Stimulated activated CD4-positive, alpha-beta T cell treated with anti-CD3 and anti-CD28 coated beads, TNF-alpha, amount 100 ng/mL, for 24 hours (primary cell): ENCODE data around the gene WASHC3.
"Not testable (repeated sequence)": the region's sequence is repeated elsewhere in the genome, so short reads cannot be mapped to it uniquely, and the experiment has no call there.

Source experiments
- DNase-seq, 3 experiments: peaks; one replicate each; pipeline ENCODE4 v3.0.0-alpha.2; 2020; ENCODE audit warnings: low read depth in 3 of 3

Gene WASHC3

GRCh38 chr12:102050660-102051430, 10.9 kb downstream of the WASHC3 start:
- DNase-seq: no peak

GRCh38 chr12:102043928-102044327, 17.9 kb downstream of the WASHC3 start:
- no peak for DNase-seq

GRCh38 chr12:102033991-102034745, 27.6 kb downstream of the WASHC3 start:
- DNase-seq: no peak

GRCh38 chr12:102031852-102032251, 29.9 kb downstream of the WASHC3 start:
- no peak for DNase-seq

GRCh38 chr12:102029141-102029540, 32.6 kb downstream of the WASHC3 start:
- no peak for DNase-seq

- DNase-seq: no peak
These were observed 35.1 kb downstream of the WASHC3 start for GRCh38 chr12:102026728-102027127.

GRCh38 chr12:102024765-102025164, 37.0 kb downstream of the WASHC3 start:
- DNase-seq: no peak

GRCh38 chr12:102023343-102023930, 38.4 kb downstream of the WASHC3 start:
- DNase-seq: no peak

- DNase-seq: no peak
These were observed 39.5 kb downstream of the WASHC3 start for GRCh38 chr12:102022286-102022685.

GRCh38 chr12:102021540-102022246, 40.1 kb downstream of the WASHC3 start:
- DNase-seq: no peak

- not testable (repeated sequence) for DNase-seq
These were observed 43.2 kb downstream of the WASHC3 start for GRCh38 chr12:102018607-102019006.

- DNase-seq: no peak
These were observed 45.3 kb downstream of the WASHC3 start for GRCh38 chr12:102016472-102016871.

- no peak for DNase-seq
These were observed 51.4 kb downstream of the WASHC3 start for GRCh38 chr12:102010265-102010994.

GRCh38 chr12:102009796-102010195, 52.0 kb downstream of the WASHC3 start:
- DNase-seq: no peak

GRCh38 chr12:102008615-102009126, 53.1 kb downstream of the WASHC3 start:
- DNase-seq: no peak

- no peak for DNase-seq
These were observed 56.5 kb downstream of the WASHC3 start for GRCh38 chr12:102005256-102005655.

GRCh38 chr12:101997102-101997501, 64.7 kb downstream of the WASHC3 start:
- DNase-seq: no peak

GRCh38 chr12:101995684-101996083, 66.1 kb downstream of the WASHC3 start:
- no peak for DNase-seq

GRCh38 chr12:101992091-101992490, 69.7 kb downstream of the WASHC3 start:
- DNase-seq: no peak

GRCh38 chr12:101982307-101982706, 79.5 kb downstream of the WASHC3 start:
- no peak for DNase-seq

- no peak for DNase-seq
These were observed 79.9 kb downstream of the WASHC3 start for GRCh38 chr12:101981868-101982267.
